NCI-H748 (cell line): ENCODE data around the gene CEP120.

Experiments used
- DNase-seq: peaks from one replicate; lab custom pipeline; 2025; ENCODE audit not compliant: unreplicated experiment; lab: John Stamatoyannopoulos, UW

CEP120 gene

DNA sequence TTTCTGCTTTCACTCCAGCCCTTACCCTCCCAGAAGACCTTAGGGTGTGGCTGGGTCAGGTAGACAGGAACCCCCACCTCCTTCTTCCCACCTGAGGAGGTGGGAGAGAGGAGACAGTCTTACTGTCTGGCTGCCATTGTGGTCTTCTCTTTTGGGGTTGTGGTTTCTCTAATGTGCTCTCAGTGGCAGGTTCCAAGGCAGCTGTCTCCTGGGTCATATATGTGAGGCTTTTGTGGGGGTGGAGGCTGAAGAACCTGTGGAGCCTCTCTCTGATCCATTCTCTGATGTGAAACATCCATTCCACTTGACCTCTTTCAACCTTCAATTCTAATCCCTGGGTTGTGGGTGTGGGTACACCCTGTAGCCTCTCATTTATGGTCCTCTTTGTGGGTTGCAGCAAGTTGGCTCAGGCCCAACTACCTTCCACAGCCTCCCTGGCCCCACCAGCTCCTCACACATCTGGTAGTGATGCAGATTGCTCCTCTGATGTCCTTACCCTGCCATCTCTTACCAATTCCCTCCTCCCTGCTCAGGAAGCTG, 118.4 kb downstream of the CEP120 start:
- DNase-seq: no peak

DNA sequence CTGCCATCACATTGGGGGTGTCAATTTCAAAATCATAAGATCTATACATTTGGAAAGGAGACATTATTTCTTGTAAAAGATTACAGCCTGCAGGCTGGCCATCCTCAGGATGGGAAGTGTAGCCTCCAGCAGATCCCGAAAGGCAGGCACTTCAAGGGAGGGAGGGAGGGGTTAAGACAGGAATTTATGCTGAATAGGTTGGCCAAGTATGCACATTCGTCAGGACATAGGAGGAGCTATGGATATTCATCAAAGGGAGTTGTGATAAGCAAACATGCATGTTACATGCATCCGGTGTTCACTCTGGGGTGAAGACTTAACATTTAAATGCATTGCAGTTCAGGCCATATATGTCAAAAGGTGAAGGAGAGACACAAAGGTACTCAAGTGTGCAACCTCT, 119.4 kb downstream of the CEP120 start:
- no peak for DNase-seq

GRCh38 chr5:123300266-123300665, 122.9 kb downstream of the CEP120 start:
- no peak for DNase-seq

DNA sequence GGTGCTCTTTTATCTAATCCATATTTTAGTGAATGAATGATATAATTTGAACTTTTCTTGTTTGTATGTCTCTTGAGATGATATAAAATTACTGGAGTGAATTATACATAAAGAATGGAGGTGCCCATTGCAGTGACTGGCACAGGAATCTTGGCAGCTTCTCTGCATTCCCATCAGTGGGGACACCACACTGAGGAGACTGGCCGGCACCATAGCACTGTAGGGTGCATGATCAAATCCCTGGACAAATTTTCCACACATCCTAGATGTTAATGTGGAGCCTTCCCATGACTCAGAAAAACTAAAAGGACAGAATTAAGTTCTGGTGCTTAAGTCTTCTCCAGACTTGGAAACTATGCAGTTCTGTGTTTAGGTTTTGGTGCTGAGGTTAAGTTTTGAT, 124.1 kb downstream of the CEP120 start:
- DNase-seq: no peak

- DNase-seq: no peak
Observed at GRCh38 chr5:123298335-123299030, 124.7 kb downstream of the CEP120 start.

DNA sequence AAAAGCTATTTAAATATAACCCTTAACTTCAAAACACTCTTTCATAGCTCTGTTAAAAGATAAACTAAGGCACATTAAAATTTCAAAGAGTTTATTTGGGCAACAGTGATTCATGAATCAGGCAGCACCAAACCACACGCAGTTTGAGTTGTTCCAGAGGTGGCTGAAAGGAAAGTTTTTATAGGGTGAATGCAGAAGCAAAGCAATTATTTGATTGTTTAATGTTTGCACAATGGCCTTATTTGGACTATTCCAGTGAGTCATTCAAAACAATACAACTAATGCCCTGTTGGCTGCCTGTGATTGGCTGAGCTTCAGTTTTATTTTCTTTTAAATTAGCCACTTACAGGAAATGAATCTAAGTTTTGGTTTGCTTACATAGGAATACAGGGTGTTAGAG, 125.3 kb downstream of the CEP120 start:
- no peak for DNase-seq

- DNase-seq: no peak
Observed at GRCh38 chr5:123297198-123297831, 125.9 kb downstream of the CEP120 start.
